ENCODE data around the gene SUPT4H1. TPM values are rescaled to one million over a fixed set of nuclear protein-coding genes. Genes with fewer than 3 reads are reported as not detected.

Gene SUPT4H1
- total RNA-seq, 2 donors from 2014 or later: 44.8 to 70.0 TPM

DNA sequence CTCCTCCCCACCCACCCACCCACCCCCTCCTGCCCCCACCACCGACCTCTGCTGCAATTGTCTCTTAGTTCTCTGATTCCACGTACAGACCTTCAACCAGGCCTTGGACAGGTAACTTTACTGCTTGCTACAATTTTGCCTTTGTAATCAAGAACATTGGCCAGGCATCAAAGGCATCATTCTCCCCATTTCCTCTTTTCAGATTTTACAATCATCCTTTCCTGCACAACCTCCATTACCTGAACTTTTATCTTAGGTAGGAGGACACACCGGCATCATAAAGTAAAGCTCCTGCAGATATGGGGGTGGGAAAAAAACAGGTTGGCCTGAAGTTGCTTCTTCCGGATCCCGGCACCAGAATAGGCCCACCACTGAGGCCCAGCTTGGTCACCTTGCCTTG lies 25.7 kb upstream of the SUPT4H1 start:
- peak overlapping the region; percentile 42 to 45 for H3K27ac ChIP-seq

DNA sequence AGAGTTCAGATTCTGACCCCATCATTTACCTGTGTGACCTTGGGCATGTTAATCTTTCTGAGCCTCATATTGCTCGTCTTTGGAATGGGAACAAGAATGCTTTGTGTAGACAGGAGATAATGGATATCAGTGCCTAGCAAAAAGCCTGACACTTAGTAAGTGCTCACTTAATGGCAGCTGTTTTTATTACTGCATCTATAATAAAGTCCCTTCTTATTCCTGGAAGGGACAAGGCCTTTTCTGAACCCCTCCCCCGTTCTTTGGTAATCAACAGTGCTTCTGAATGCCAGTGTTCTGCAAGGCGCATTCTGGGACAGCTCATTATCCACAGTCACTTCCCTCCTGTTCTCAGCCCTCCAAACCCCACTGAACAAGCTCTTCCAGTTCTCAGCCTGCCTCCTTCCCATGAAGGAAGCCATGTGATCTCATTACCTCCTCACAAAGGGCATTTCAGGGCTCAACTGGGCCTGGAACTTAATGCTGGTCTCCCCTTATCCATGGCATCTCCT lies 25.1 kb upstream of the SUPT4H1 start:
- Histone ChIP-seq H3K4me3 (no peak overlapping the region), H3K9me3 (no peaks in the 10 kb centered on the region), H3K4me1 (replicated peaks) (peaks cover 11% of the 10 kb centered on the region), H3K27ac (peak overlapping the region; percentile 42 to 45), H3K36me3 (no peaks in the 10 kb centered on the region), H3K27me3 (replicated peaks; ENCODE audit: insufficient read depth) (no peaks in the 10 kb centered on the region)
- WGBS: 42% methylated on average over 3 of the region's 3 CpGs
- TF ChIP-seq POLR2A (IDR thresholded peaks at IDR 0.05) (no peak), POLR2AphosphoS5 (IDR thresholded peaks at IDR 0.05) (peak; percentile 90)
- intact Hi-C loops (cut with DNase I): no loop called here
- DNase-seq (ENCODE audit: low spot score): peak; percentile 87

More for the DNA sequence above, 25.7 kb upstream of the SUPT4H1 start:
- Histone ChIP-seq H3K36me3 (no peaks in the 10 kb centered on the region), H3K4me1 (replicated peaks) (peaks cover 13% of the 10 kb centered on the region), H3K9me3 (no peaks in the 10 kb centered on the region), H3K27me3 (replicated peaks; ENCODE audit: insufficient read depth) (no peaks in the 10 kb centered on the region), H3K4me3 (no peak overlapping the region)
- 45% methylated on average over 5 of the region's 5 CpGs for WGBS
- intact Hi-C loops (cut with DNase I): no loop called here
- DNase-seq (ENCODE audit: low spot score): no peak
- TF ChIP-seq POLR2A (IDR thresholded peaks at IDR 0.05) (no peak), POLR2AphosphoS5 (IDR thresholded peaks at IDR 0.05) (no peak)
- TF ChIP-seq, protein P1, sequence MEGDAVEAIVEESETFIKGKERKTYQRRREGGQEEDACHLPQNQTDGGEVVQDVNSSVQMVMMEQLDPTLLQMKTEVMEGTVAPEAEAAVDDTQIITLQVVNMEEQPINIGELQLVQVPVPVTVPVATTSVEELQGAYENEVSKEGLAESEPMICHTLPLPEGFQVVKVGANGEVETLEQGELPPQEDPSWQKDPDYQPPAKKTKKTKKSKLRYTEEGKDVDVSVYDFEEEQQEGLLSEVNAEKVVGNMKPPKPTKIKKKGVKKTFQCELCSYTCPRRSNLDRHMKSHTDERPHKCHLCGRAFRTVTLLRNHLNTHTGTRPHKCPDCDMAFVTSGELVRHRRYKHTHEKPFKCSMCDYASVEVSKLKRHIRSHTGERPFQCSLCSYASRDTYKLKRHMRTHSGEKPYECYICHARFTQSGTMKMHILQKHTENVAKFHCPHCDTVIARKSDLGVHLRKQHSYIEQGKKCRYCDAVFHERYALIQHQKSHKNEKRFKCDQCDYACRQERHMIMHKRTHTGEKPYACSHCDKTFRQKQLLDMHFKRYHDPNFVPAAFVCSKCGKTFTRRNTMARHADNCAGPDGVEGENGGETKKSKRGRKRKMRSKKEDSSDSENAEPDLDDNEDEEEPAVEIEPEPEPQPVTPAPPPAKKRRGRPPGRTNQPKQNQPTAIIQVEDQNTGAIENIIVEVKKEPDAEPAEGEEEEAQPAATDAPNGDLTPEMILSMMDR (IDR thresholded peaks at IDR 0.05): no peak

DNA sequence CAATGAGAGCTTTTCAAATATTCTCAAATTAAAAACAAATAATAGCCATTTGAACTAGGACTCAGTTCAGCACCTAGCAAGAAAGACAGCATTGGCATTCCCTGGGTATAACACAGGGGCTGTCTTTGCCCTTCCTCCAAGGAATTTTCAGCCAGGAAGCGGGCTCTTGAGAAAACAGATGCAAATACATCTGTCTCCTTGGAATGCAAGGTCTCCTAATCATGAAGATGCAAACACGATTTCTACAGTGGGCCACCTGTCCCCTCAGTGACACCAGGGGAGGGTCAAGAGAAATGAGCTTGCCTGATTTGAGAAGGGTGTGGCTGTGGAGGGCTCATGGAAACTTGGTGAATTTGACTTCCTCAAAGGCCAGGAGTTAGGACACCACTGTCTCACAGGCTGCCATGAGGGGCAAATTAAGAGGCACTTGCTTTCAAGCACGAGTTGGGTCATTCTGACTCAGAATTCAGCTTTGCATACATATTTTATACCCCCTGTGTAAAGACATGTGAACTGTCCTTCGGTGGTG lies 24.5 kb upstream of the SUPT4H1 start:
- Histone ChIP-seq H3K27ac (peak overlapping the region; percentile 42 to 45), H3K36me3 (no peaks in the 10 kb centered on the region), H3K4me1 (replicated peaks) (peaks cover 11% of the 10 kb centered on the region), H3K4me3 (no peak overlapping the region), H3K27me3 (replicated peaks; ENCODE audit: insufficient read depth) (no peaks in the 10 kb centered on the region), H3K9me3 (no peaks in the 10 kb centered on the region)
- intact Hi-C loops (cut with DNase I): no loop called here
- TF ChIP-seq POLR2A (IDR thresholded peaks at IDR 0.05): no peak
- TF ChIP-seq, protein P1 (IDR thresholded peaks at IDR 0.05): no peak
- WGBS: 53% methylated on average over 4 of the region's 4 CpGs
- no peak for DNase-seq (ENCODE audit: low spot score)

DNA sequence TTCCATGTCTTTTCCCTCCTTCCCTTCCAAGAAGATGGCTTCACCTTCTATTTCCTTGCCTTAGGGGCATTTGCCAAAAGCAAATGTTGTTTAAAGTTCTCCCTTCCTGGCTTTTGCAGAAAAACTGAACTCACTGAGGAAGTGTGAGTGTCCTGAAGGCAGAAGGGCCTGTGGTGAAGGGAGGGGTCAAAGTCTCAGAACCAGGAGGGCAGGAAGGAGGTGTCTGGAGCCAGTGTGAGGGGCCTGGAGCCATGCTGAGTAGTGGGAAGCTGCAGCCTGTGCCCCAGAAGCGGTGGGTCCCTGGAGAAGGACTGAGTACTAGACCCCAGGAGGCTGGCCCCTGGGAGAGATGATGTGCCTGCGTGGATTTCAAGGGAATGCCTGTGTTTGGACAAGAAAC lies 23.8 kb upstream of the SUPT4H1 start:
- H3K9me3 ChIP-seq: no peaks in the 10 kb centered on the region
- peaks cover 4% of the 10 kb centered on the region for H3K4me1 ChIP-seq (replicated peaks)
- H3K36me3 ChIP-seq: no peaks in the 10 kb centered on the region
- H3K27me3 ChIP-seq (replicated peaks; ENCODE audit: insufficient read depth): no peaks in the 10 kb centered on the region
- intact Hi-C loops (cut with DNase I): no loop called here
- no peak for DNase-seq (ENCODE audit: low spot score)
- H3K27ac ChIP-seq: no peak overlapping the region
- no peak overlapping the region for H3K4me3 ChIP-seq
- TF ChIP-seq POLR2AphosphoS5 (IDR thresholded peaks at IDR 0.05) (no peak), POLR2A (IDR thresholded peaks at IDR 0.05) (no peak)
- TF ChIP-seq, protein P1 (IDR thresholded peaks at IDR 0.05): no peak
- WGBS: 84% methylated on average over 2 of the region's 2 CpGs

DNA sequence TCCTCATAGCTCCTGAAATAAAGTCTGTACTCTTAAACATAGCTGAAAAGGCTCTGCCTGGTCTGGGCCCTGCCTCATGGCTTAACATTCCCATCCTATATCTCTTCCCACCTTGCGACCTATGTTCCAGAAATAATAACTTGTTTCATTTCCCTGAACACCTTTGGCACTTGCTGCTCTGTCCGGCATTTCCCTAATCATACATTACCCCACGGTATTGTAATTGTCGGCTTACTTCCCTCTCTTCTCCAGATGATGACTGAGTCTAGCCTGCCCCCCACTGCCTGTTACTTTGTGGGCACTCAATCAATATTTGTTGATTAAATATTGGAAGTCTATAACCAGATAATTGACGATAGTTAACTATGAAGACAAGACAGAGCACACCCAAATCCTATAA lies 23.3 kb upstream of the SUPT4H1 start:
- no peaks in the 10 kb centered on the region for H3K4me1 ChIP-seq (replicated peaks)
- H3K27ac ChIP-seq: no peak overlapping the region
- H3K9me3 ChIP-seq: no peaks in the 10 kb centered on the region
- no peak for DNase-seq (ENCODE audit: low spot score)
- H3K4me3 ChIP-seq: no peak overlapping the region
- H3K27me3 ChIP-seq (replicated peaks; ENCODE audit: insufficient read depth): no peaks in the 10 kb centered on the region
- intact Hi-C loops (cut with DNase I): no loop called here
- no peaks in the 10 kb centered on the region for H3K36me3 ChIP-seq
- WGBS: 61% methylated on average over 5 of the region's 5 CpGs
- TF ChIP-seq, protein P1 (IDR thresholded peaks at IDR 0.05): no peak
- TF ChIP-seq POLR2A (IDR thresholded peaks at IDR 0.05) (no peak), POLR2AphosphoS5 (IDR thresholded peaks at IDR 0.05) (no peak)
